Activated naive CD4-positive, alpha-beta T cell (primary cell): Measurements from ENCODE around the gene SBNO1.
"Not testable (repeated sequence)": the region's sequence is repeated elsewhere in the genome, so short reads cannot be mapped to it uniquely, and the experiment has no call there.

Source experiments
- DNase-seq, 4 experiments: peaks; one replicate each; lab custom pipeline; 2025; lab: John Stamatoyannopoulos, UW

The SBNO1 gene

DNA sequence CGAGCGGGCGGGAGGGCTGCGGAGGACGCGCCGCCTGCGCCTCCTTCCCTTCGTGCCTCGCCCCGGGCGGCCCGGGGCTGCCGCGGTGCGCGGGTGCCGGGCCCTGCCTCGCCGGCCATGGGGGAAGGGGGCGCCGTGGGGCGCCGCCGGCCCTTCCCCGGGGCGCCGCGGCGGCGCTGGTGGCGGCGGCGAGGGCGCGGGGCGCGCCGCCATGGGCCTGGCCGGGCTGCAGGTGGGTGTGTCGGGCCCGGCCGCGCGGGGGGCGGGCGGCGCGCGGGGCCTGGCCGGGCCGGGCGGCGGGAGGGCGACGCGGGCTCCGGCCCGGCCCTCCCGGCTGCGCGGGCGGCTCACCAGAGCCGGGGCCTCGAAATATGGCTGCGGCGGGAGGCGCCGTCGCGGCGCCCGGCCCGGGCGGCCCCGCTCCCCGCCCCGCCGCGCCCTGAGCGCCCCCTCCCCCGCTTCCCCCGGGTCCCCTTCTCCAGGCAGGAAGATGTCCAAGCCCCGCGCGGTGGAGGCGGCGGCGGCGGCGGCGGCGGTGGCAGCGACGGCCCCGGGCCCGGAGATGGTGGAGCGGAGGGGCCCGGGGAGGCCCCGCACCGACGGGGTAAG, 24.4 kb upstream of the SBNO1 start:
- peak in 1 of 4 experiments; percentile 21 for DNase-seq

DNA sequence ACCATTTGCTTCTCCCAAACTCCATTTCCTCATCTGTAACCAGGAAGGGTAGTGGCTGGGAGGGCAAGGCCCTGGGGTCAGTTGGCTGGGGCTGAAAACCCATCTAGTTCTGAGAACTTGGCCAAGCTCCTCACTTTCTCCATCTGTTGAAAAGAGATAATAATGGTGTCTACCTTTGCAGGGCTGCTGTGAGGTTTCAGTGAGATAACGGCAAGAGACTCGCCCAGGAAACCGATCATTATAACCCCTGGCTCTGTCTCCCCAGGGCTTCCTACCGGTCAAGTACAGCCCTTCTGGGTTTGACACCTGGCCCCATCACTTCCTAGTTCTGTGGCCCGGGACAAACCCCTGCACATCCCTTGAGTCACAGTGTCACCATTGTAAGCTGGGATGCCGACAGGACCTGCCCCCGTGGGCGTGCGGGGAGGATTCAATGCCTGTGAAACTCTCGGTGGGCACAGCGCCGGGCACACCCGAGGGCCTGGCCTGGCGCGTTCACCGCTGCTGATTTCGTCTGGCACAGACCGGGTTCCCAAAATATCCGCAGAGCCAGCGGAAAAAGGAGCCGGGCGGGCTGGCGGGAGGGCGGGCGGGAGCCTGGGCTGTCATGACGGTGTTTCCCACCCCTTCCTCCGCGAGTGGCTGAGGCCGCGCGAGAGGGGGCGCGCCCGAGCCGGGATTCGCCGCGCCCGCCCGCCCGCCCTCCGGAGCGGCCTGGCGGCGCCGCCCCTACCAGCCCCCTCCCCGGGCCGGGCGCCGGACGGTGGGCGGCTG, 23.7 kb upstream of the SBNO1 start:
- peak; percentile 35 to 69 (median 57) for DNase-seq

- no peak for DNase-seq
These were observed 23.0 kb upstream of the SBNO1 start for GRCh38 chr12:123387508-123388176.

DNA sequence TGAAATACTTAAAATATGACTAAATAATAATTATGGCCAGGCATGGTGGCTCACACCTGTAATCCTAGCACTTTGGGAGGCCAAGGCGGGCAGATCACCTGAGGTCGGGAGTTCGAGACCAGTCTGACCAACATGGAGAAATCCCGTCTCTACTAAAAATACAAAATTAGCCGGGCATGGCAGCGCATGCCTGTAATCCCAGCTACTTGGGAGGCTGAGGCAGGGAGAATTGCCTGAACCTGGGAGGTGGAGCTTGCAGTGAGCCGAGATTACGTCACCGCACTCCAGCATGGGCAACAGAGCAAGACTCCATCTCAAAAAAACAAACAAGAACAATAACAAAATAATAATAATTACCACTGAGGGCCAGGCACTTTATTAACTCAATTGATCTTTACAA, 20.9 kb upstream of the SBNO1 start:
- not testable (repeated sequence) for DNase-seq

DNA sequence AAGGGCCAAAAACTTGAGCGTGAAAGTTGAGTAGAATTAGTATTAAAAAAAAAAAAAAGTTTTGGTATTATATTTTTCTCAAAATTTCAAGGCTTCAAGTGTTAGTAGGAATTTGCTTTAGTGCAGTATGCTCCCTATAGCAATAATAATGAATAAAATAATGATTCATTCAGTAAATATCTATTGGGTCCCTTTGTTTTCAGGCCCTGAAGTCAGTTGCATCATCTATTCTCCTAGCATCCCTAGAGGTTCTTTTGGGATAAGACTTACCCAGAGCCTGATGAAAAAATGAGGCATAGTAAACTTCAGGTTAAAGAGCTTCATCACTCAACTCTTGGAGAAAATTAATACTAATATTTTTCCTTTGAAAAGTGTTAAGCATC, 20.3 kb upstream of the SBNO1 start:
- DNase-seq: no peak

GRCh38 chr12:123384318-123384993, 19.8 kb upstream of the SBNO1 start:
- no peak for DNase-seq

DNA sequence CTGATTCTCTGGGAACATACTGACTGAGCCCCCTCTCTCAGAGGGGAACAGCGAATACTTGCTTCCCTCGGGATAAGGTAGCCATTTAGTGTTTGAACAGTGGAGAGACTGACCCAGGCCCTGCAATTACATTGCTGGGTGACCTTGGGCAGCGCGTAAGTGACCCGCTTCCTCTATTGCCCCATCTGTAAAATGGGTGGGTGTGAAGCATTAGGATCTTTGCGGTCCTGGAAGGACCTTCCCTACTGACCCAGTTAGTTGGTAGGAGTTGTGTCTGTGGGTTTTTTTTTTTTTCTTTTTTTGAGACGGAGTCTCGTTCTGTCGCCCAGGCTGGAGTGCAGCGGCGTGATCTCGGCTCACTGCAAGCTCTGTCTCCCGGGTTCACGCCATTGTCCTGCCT, 18.0 kb upstream of the SBNO1 start:
- peak in 1 of 4 experiments; percentile 3 for DNase-seq

GRCh38 chr12:123379391-123379790, 14.7 kb upstream of the SBNO1 start:
- no peak for DNase-seq

DNA sequence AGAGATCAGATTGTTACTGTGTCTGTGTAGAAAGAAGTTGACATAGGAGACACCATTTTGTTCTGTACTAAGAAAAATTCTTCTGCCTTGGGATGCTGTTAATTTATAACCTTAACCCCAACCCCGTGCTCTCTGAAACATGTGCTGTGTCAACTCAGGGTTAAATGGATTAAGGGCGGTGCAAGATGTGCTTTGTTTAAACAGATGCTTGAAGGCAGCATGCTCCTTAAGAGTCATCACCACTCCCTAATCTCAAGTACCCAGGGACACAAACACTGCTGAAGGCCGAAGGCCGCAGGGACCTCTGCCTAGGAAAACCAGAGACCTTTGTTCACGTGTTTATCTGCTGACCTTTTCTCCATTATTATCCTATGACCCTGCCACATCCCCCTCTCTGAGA, 7.8 kb upstream of the SBNO1 start:
- DNase-seq: not testable (repeated sequence)

GRCh38 chr12:123371667-123372368, 7.2 kb upstream of the SBNO1 start:
- DNase-seq: not testable (repeated sequence)

- DNase-seq: no peak
These were observed 4.6 kb upstream of the SBNO1 start for GRCh38 chr12:123369229-123369628.

GRCh38 chr12:123368431-123368830, 3.8 kb upstream of the SBNO1 start:
- not testable (repeated sequence) for DNase-seq

DNA sequence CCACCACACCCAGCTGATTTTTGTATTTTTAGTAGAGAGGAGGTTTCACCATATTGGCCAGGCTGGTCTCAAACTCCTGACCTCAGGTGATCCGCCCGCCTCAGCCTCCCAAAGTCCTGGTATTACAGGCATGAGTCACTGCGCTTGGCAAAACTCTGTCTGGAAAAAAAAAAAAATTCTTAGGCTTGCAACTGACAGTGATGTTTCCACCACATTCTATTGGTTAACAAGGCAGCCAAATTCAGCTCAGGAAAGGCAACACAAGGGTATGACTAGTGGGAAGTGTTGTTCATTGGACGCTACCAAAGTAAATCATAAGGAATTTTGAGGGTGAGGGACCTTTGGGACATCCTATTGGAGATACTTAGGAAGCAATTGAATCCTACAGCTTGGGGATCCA, 2.9 kb upstream of the SBNO1 start:
- no peak for DNase-seq

DNA sequence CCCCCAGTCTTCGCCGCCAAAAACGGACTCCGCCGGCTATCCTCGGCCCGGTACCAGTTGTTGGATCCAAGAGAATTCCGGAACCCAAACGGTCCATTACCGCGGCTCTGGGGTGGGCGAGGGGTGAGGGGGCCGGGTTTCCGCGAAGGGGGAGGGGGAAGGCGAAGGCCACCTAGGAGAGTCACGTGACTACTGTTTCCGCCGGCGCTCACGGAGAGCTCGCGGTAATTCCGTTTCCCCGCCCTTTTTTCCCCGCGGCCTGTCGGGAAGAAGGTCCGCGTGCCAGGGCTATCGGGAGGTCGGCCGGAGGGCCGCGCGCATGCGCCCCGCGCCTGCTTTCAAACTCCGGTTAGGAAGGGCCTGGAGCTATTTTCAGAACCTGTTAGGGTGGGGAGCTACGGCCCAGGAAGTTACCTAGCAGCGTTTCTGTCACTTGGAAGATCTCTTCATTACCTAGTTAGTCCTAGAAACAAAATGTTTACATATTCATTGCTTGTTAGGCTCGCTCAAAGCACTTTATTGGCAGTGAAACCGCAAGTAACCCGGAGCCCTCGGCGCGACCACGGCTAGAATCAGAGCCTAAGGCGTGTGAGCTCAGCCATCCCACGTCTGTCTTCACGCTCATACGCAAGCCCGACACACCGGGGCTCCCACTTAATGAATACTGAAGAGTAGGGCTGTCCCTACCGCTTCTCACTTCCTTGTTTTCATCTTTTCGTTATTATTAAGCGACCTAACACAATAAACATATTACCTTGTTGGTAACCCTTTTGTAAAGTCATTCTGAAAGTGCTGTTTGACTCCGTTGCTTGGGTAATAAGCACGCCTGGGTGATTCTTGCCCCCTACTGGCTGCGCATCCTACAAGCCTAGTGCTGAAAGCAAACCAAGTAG, 624 bp upstream of the SBNO1 start:
- DNase-seq: peak; percentile 92 to 95 (median 93)

DNA sequence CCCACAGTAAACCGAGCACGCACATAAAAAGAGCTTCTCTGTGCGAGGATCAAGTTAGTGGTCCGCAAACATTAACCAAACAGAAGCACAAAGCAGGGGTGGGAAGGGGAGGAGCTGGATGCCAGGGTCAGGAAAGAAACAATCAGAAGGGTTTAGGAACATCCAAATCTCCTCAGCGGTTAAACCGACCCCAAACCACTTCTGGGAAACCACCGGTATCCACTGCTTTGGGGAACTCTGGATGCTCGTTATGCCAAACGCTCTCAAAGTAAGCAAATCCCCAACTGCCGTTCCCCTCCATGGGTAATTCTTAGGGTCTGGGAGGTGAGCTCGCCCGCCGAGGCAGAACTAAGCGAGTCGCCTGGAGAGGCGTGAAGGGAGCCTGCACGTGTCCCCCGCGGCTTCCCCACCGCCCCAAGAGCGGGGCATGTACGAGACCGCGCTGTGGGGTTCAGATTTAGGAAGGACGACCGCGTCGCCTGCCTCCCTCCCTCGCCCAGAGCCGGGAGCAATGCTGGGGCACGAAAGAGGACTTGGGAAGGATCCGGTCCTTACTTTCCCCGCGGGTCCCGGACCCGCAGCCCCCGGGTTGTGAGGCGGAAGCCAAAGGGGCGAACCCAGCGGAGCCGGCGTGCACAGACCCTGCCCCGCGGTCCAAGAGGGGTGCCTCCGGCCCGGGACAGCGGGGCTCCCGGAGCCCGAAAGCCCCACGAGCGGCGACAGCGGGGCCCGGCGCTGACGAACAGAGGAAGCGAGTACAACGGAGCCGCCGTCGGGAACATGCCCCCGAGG, 711 bp downstream of the SBNO1 start:
- DNase-seq: peak in 3 of 4 experiments; percentile 12 to 35 (median 15)

DNA sequence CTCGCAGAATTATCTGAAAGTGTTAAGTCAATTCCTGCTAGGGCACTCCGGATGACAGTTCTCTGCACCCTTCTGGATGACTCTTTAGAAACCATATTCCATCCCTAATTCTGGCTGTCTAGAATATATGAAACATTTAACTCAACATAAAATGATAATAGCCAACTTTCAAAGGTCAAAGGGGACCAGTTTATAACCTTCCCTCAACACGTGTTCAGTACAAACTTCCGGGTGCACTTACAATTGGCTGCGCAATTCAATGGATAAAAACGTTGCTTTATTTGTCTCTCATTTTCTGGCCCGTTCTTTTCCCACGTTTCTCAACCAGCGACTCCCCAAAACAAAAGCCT, 1.3 kb downstream of the SBNO1 start:
- DNase-seq: no peak

DNA sequence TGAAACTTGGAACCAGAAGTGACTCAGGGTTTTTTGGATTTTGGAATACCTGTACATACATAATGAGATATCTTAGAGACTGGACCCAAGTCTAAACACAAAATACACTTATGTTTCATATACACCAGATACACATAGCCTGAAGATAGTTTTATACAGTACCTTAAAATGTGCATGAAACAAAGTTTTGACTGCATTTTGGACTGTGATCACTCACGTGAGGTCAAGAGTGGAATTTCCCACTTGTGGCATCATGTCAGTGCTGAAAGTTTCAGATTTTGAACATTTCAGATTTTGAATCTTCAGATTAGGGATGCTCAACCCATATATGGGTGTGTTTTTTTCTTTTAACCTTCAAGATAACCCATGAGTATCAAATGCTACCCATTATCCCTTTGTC, 6.6 kb downstream of the SBNO1 start:
- DNase-seq: no peak

- no peak for DNase-seq
These were observed 8.4 kb downstream of the SBNO1 start for GRCh38 chr12:123356159-123356670.

DNA sequence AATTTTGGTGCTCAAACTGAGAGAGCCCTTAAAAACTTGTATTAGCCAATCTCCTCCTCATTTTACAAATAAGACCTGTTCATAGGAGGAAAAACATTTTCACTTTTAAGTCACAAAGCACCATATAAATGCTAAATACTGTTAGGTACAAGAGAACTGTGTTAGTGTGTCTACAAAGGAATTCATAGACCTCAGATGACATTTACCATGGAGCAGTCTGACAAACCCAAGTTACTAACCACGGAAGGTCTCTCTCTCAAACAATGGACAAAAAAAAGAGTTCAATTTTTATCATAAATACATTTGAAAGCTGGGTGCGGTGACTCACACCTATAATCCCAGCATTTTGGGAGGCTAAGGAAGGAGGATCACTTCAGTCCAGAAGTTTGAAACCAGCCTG, 10.0 kb downstream of the SBNO1 start:
- DNase-seq: no peak

- DNase-seq: no peak
These were observed 13.3 kb downstream of the SBNO1 start for GRCh38 chr12:123351349-123351748.
